HUDEP-2 (cell line): ENCODE results near the gene NEUROG3.
"Not testable (repeated sequence)": the region's sequence is repeated elsewhere in the genome, so short reads cannot be mapped to it uniquely, and the experiment has no call there.

Source experiments
- DNase-seq, 76 experiments: peaks; one replicate each; lab custom pipeline; 2025; ENCODE audit not compliant: unreplicated experiment in 76 of 76; lab: John Stamatoyannopoulos, UW

The NEUROG3 gene

DNA sequence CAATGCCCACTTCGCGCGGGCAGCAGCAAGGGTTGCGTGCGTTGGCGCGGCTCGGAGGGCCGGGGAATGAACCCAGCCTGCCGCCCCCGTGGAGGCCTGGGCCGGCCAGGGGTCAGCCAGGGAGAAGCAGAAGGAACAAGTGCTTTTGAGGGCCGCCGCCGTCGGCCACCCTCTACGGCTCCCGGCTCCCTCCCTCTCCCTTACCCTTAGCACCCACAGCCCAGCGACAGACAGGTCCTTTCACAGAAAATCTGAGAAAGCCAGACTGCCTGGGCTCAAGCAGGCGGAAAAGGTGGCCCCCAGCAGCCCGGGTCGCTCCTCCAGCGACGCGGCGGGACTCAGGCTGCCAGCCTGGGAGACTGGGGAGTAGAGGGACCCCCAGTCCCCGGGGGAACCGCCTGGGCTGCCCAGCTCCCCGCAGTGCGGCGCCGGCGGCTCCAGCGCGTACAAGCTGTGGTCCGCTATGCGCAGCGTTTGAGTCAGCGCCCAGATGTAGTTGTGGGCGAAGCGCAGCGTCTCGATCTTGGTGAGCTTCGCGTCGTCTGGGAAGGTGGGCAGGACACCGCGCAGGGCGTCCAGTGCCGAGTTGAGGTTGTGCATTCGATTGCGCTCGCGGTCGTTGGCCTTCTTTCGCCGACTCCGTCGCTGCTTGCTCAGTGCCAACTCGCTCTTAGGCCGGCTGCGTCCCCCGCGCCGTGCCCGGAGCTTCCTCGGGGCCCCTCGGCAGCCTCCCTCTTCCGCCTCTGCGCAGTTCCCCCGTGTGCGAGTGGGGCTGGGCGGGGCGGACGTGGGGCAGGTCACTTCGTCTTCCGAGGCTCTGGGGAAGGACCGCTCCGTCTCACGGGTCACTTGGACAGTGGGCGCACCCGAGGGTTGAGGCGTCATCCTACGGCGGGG lies 815 bp downstream of the NEUROG3 start:
- DNase-seq, result no peak

DNA sequence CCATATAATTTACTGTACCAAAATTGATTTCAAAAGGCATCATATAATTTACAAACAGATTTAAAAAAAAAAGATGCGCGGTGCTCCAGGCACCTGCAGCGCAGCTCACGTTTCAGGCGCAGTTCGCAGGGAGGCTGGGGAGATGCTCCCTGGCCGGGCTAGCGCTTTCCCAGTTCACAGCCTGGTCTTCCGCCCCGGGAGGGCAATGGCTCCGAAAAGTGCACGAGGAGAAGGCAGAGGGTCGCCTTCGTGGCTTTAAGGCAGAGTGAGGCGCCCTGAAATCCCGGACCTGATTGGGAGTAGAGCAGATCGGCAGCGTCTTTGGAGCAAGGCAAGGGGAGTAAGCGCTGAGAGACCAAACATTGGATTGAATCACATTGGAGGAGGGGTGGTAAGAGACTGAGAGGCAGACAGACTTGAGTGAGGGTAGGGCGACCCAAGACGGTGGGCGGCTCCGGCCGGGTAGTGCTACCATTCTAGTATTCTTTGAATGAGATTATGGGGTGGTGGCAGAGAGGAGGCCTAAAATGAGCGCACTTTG lies 1.5 kb downstream of the NEUROG3 start:
- no peak for DNase-seq

DNA sequence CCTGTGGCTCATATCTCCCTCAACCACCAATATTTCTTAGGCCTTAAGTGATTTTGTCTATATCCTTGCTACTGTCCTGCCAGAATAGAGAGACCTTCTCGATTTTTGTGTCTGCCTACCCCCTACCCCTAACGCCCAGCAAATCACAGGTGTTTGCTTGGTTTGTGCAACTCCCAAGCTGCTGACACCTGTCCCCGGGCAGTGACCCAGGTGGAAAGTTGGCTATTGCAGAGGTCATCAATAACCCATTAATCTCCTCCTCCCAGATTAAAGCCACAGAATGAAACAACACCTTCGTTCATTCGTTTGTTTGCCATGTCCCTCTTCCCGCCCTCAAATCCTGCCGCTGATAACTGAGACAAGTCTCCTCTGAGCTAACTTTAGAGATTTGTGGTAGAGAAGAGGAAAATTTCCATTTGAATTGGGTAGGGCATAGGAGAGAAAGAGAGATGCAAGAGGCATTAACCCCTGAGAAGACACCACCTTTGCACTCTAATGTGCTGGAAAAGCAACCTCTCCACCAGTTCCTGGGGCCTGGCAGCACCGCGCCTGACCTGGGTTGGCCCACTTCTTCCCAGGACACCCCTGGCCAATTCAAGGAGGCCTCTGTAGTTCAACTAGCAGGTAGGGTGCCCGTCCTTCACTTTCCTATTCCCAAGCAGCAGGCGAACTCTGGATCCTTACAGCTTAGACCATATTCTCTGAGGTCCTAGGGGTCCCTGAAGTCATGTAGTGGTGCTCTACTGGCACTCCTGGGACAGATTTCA lies 3.0 kb downstream of the NEUROG3 start:
- no peak for DNase-seq

DNA sequence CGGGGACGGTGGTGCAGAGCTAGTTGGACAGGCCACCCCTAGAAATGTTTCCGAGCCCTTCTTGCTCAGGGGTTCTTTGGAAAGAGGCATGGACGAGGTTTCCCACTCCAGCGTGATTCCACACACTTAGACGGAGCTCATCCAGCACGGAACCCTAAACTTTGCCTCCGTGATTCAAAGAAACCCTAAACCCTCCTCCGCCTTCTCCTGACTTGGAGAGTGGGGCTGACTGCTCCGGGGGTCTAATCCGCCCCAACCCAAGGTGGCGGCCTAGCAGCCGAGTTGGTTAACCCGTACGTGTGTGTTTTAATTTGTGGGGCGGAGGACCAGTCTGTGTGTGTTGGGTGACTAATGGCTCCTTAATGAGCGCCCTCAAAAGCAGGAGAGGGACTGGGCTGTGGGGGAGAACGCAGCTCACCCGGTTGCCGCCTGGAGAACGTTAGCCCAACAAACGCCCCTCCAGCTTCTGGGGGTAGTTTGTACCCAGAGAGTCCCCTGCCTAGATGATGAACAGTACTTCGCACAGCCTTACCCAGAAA lies 3.8 kb downstream of the NEUROG3 start:
- DNase-seq, result no peak

DNA sequence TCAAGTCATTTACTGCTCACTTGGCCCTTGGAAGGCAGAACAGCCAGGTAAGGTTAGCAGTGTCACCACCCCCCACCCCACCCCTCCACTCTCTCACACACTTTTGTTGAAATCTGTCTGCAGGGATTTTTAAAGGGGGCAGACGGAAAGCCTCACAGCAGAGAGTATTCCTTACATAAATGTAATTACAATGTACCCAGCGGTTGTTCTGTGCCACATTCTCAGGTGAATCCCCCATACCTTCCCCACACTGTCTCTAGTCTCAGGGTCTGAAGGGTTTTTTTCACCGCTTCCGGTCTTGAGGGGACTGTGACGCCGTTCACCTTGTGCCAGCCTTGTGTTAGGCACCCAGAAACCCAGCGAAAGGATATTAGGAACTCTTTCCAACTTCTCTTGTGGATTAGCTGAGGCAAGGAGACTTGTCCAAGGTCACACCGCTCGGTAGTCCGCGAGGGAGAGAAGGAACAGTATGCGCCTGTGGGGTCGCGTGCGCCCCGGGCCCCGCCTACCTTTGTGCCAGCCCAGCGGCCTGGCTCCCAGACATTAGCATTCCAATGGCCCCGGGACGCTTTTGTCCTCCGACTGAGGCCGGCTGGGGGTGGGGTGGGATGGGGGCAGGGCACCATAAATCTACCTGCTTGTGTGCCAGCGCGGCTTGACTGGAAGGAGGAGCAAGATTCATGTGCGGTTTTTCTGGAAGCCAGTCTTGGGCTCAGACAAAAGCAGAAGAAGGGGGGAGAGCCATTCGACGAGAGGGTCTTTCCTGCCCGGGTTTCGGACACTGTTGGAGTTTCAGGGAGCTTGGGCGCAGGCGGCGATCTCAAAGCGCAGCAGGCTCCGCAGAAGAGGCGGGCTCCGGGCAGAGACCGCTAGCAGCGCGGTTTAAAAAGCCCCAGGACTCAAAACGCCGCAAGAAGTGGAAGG lies 4.5 kb downstream of the NEUROG3 start:
- DNase-seq, result no peak

DNA sequence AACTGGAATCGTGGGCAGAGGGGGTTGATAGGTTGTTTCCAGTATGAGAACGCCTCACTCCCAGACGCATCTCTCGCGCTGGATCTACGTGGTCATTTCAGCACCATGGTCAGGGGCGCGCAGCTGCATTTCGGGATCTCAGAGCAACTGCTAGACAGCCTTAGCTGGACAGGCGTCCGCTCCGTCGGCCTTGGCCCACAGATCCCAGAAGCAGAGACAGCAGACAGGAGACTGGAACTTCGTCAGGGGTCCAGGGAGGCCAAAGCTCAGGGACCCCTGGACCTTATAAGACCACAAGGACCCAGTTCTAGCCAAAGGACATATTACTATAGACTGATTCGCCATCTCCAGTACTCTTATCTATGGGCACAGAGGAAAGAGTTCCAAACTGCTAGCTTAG lies 5.3 kb downstream of the NEUROG3 start:
- peak in 31 of 76 experiments; percentile 0 to 46 (median 11) for DNase-seq

DNA sequence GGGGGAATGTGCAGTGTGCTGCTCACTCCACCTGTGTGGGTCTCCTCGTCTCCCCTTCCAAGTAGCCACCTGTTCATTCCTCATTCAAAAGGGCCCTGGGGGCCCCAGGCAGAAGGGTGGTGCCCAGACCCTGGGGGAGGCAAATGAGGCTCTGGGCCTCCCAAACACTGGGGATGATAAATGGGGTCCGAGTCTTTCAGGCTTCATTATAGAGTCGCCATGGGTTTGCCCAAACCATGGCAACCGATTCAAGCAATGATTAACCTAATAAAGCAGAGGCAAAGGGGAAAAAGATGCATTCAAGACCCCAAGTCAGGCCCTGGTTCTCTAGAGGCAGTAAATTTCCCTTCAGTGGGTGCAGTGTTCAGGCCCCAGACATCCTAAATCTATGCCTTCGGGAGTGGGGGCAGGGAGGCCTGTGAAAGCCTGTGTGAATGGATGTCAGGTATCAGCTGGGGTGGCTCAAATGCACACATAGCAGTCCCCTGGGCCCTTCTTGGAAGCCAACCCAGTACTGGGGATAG lies 10.4 kb downstream of the NEUROG3 start:
- DNase-seq, result no peak

DNA sequence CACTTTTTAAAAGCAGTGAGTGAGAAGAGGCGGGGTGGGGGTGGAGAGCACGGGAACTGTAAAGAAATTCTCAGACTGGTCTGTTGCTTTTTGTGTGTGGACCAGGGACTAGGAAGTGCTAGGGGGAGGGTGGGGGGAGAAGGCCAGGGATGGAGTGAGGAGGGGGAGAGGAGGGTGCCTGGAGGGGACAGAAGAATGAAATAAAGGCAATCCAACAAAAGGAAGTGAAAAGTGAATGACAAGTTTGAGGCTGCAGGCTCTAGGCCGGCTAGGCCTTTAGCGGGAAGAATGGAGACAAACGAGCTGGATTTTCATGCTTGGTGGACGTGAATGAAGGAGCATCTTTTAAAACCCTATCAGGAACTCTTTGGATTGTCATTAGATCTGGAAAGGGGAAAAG lies 13.7 kb downstream of the NEUROG3 start:
- no peak for DNase-seq

DNA sequence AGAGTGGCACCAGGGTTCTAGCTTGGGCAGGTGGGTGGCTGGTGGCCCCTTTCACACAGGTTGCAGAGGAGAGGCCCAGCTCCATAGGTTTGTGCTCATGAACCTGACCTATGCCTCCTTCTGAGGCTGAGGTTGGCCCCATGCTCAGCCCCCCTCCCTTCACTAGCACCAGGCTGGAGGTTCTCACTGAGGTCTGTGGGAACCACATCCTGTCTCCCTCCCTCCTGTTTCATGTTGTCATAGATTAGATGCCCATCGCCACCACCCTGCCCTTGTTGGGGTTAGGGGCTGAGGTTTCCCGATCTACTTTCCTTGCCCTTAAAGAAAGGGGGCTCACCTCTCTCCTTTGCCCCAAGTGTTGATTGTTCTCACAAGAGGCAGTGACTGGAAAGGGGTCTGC lies 14.7 kb downstream of the NEUROG3 start:
- DNase-seq, result no peak

DNA sequence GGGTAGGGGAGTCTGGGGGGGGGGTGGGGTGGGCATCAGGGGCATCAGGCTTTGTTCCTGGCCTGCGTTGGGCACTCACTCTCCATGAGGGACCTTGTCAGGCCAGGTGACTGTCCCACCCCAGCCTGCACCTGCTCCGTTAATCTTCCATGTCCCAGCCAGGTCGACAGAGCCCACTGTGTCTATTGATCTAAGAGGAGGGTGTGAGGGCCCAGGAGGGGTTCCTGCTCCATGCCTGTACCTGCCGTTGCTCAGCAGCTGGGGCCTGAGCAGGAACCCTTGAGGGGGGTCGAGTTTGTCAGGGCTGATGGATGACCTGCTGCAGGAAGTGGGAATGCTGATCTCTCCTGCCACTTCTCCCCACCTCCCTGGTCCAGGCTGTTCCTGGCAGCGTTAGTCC lies 18.6 kb downstream of the NEUROG3 start:
- no peak for DNase-seq

DNA sequence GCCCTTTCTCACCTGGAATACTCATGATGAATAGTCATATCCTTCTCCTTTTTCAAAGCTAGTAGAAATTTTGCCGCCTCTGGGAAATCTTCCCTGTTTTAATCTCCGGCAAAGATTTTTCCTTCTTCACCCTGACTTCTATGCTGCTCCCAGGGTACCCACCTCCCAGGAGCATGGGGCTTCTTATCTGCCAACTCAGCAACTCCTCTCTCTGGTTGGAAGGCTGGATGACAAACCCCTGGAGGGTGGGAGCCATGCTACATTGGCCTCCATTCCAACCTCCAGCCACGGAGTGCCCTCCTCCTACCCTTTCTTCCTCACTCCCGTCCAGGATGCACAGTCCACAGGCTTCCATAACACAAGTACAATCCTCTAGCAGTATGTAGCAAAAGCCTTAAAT lies 19.9 kb downstream of the NEUROG3 start:
- DNase-seq, result no peak

DNA sequence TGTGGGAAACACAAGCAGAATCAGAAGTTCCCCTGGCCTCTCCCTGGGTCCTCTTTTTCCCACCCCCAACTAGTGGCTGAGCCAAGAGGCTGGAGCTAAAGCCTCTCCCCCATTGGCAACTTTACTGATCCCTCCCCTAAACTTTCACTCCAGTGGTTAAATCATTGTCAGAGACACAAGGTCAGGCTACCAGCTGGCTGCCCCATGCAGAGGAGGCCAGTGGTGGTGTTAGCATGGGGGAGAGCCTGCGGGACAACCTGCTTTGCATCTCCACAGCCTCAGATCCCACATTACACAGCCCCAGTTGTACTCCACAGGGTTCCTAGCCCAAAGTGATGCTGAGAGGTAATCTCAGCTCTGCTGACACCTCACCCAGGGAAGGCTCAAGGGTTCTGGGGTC lies 21.0 kb downstream of the NEUROG3 start:
- DNase-seq, result no peak

DNA sequence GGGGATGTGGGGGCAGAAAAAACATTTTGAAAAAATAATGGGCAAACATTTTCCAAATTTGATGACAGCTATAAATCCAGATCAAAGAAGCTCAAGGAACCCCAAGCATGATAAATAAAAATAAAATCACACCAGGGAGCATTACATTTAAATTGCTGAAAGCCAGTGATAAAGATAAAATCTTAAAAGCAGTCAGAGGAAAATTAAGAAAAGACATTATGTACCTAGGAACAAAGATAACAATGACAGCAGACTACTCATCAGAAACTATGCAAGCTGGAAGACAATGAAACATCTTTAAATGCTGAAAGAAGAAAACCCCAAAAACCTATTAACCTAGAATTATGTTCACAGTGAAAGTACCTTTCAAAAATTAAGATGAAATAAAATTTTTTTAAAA lies 23.3 kb downstream of the NEUROG3 start:
- DNase-seq, result no peak

DNA sequence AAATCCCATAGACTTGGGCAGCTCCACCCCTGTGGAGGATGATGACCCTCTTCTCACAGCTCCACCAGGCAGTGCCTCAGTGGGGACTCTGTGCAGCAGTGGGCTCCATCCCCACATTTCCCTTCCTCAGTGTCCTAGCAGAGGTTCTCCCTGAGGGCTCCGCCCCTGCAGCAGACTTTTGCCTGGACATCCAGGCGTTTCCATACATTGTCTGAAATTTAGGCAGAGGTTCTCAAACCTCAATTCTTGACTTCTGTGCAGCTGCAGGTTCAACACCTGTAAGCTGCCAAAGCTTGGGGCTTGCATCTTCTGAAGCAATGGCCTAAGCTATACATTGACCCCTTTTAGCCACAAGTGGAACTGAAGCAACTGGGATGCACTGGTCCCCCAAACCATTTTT lies 31.8 kb downstream of the NEUROG3 start:
- DNase-seq, result no peak

DNA sequence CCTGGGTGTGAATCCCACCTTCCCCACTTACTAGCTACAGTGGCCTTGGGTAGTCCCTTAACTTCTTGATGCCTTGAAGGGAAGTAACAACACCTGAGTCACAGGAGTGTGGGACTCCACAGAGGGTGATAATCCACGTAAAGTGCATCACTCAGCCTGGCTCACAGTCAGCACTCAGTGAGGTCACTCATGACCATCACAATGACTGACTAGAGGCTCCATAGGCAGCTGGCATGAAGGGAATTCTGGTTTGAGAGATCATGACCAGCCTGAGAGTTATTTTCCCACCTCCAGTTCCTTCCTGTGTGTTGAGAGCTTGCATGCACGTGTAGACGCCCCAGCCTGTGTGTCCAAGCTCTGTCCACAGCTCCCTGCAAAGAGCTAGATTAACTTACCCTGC lies 34.8 kb downstream of the NEUROG3 start:
- DNase-seq, result no peak

DNA sequence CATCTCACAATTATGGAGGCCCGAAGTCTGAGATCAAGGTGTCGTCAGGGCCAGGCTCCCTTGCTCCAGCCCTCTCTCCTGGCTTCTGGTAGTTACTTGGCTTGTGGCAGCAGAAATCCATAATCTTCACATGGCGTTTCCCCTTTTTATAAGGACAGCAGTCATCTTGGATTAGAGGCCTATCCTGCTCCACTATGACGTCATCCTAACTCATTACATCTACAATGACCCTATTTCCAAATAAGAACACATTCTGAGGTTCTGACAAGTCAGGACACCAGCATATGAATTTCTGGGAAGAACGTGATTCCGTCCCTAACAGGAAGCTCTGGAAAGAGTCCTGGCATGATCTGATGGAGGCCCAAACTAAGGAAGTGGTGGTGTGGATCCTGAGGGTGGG lies 35.8 kb downstream of the NEUROG3 start:
- DNase-seq, result no peak

DNA sequence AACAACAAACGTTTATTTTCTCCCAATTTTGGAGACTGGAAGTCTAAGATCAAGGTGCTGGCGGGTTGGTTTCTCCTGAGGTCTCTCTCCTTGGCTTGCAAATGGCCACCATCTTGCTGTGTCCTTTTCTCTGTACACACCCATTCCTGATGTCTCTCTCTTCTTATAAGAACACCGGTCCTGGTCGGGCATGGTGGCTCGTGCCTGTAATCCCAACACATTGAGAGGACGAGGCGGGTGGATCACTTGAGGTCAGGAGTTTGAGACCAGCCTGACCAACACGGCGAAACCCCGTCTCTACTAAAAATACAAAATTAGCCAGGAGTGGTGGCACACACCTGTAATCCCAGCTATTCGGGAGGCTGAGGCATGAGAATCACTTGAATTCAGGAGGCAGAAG lies 36.7 kb downstream of the NEUROG3 start:
- not testable (repeated sequence) for DNase-seq

DNA sequence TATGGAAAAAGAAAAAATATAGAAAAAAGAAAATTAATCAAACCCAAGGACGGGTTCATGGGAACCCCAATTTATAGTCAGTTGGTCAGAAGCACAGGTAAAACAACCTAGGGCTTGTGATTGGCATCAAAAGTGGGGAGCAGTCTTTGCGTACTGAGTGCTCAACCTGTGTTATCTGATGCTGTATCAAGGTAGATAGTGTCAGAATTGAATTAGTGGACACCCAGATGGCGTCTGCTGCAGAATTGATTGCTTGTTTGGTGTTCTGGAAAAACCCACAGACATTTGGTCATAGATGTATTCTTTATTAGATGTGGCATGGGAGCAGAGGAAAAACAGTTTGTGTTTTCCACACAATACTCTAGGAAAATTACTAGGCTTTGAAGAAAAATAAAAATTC lies 39.6 kb downstream of the NEUROG3 start:
- no peak for DNase-seq

DNA sequence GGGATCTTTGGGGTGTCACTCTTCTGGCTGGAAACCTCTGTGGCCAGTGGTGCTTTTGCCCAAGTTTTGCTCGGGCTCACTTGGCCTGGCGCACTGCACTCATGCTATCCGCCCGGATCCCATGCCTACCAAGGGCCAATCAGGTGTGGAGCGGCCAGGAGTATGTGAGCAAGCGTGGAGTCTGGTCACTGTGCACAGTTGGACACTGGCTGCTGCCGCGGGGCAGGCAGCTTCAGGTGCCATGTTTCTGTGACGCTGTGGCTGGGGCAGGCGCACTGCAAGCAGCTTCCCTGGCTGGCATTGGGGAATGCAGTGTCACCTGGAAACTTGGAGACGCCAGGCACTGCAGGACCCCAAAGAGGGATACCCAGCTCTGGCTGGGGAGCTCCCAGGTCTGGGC lies 45.3 kb downstream of the NEUROG3 start:
- no peak for DNase-seq
